ENCODE results near the gene DHRS12. TPM values are rescaled to one million over a fixed set of nuclear protein-coding genes. Genes with fewer than 3 reads are reported as not detected.

DHRS12 gene
- total and polyA plus RNA-seq, 10 donors, result 11.3 to 22.8 (median 16.9) TPM

GRCh38 chr13:51742611-51743010 is 61.4 kb downstream of the DHRS12 start:
- intact Hi-C loops (cut with DNase I; ENCODE audit: low total_unique reads), result no loop called here
- H3K27ac ChIP-seq, result no peak overlapping the region
- H3K4me3 ChIP-seq, result no peak overlapping the region
- 91 to 96% (median 95%) methylated on average over 2 of the region's 2 CpGs for WGBS, 5 donors
- H3K9me3 ChIP-seq, result peaks cover 0 to 16% (median 10%) of the 10 kb centered on the region in 8 donors
- no peak for DNase-seq
- H3K36me3 ChIP-seq, result peaks cover 0 to 91% (median 25%) of the 10 kb centered on the region in 6 donors
- peaks cover 0 to 10% (median 2%) of the 10 kb centered on the region in 6 donors for H3K4me1 ChIP-seq
- no peak for TF ChIP-seq POLR2AphosphoS5 (IDR thresholded peaks at IDR 0.05)
- H3K27me3 ChIP-seq (replicated peaks in 1 of 7), result no peaks in the 10 kb centered on the region

- TF ChIP-seq CTCF (IDR thresholded peaks at IDR 0.05 in 8 of 11, conservative IDR thresholded peaks at IDR 0.05 in 3 of 11) (no peak), POLR2A (IDR thresholded peaks at IDR 0.05) (no peak), POLR2AphosphoS5 (IDR thresholded peaks at IDR 0.05) (no peak)
- Histone ChIP-seq H3K27ac (no peak overlapping the region), H3K9me3 (peaks cover 0 to 10% (median 4%) of the 10 kb centered on the region in 8 donors), H3K4me3 (no peak overlapping the region), H3K36me3 (peaks cover 0 to 86% (median 21%) of the 10 kb centered on the region in 6 donors), H3K27me3 (replicated peaks in 1 of 7) (no peaks in the 10 kb centered on the region), H3K4me1 (peaks cover 0 to 10% (median 2%) of the 10 kb centered on the region in 6 donors)
- DNase-seq, result no peak
- 92 to 96% (median 94%) methylated on average over 2 of the region's 2 CpGs for WGBS, 5 donors
- intact Hi-C loops (cut with DNase I; ENCODE audit: low total_unique reads), result no loop called here
These were observed 61.9 kb downstream of the DHRS12 start for GRCh38 chr13:51742031-51742430.

GRCh38 chr13:51740698-51741097 is 63.3 kb downstream of the DHRS12 start:
- Histone ChIP-seq H3K36me3 (peaks cover 0 to 86% (median 15%) of the 10 kb centered on the region in 6 donors), H3K27ac (peak overlapping the region in 3 of 8 donors; percentile 45 to 60 (median 58)), H3K27me3 (replicated peaks in 1 of 7) (no peaks in the 10 kb centered on the region), H3K4me1 (peaks cover 0 to 10% (median 2%) of the 10 kb centered on the region in 6 donors), H3K4me3 (no peak overlapping the region), H3K9me3 (no peaks in the 10 kb centered on the region)
- WGBS, 5 donors, result 65 to 89% (median 78%) methylated on average over 5 of the region's 5 CpGs
- TF ChIP-seq CTCF (IDR thresholded peaks at IDR 0.05 in 8 of 11, conservative IDR thresholded peaks at IDR 0.05 in 3 of 11) (no peak), POLR2AphosphoS5 (IDR thresholded peaks at IDR 0.05) (no peak), POLR2A (IDR thresholded peaks at IDR 0.05) (no peak)
- intact Hi-C loops (cut with DNase I; ENCODE audit: low total_unique reads), result no loop called here
- DNase-seq, result no peak

GRCh38 chr13:51739027-51739764 is 64.8 kb downstream of the DHRS12 start:
- Histone ChIP-seq H3K4me1 (peaks cover 0 to 10% (median 2%) of the 10 kb centered on the region in 6 donors), H3K27ac (peak overlapping the region in 5 of 8 donors; percentile 11 to 60 (median 45)), H3K27me3 (replicated peaks in 1 of 7) (no peaks in the 10 kb centered on the region), H3K4me3 (no peak overlapping the region), H3K36me3 (peaks cover 0 to 84% (median 15%) of the 10 kb centered on the region in 6 donors), H3K9me3 (no peaks in the 10 kb centered on the region)
- TF ChIP-seq CTCF (IDR thresholded peaks at IDR 0.05 in 8 of 11, conservative IDR thresholded peaks at IDR 0.05 in 3 of 11) (no peak), POLR2AphosphoS5 (IDR thresholded peaks at IDR 0.05) (no peak), POLR2A (IDR thresholded peaks at IDR 0.05) (no peak)
- no peak for DNase-seq
- intact Hi-C loops (cut with DNase I; ENCODE audit: low total_unique reads), result no loop called here
- 82 to 93% (median 85%) methylated on average over 6 of the region's 6 CpGs for whole genome bisulfite sequencing, 5 donors

Data from spleen (tissue), 11 donors.